Activated T-cell treated with anti-CD3 and anti-CD28 coated beads for 48 hours (primary cell): ENCODE data around the gene FARP1.
A peak's percentile ranks its signal among the peaks of the same experiment; 100 is the strongest.

Source experiments
- DNase-seq: peaks from one replicate; pipeline ENCODE4 v3.0.0-alpha.2; 2020; ENCODE audit warnings: low read depth

Gene FARP1

GRCh38 chr13:98429531-98429930, 286.6 kb downstream of the FARP1 start:
- no peak for DNase-seq

- DNase-seq = no peak
Measured at GRCh38 chr13:98429977-98430736, 287.3 kb downstream of the FARP1 start.

- no peak for DNase-seq
Measured at GRCh38 chr13:98432638-98433037, 289.7 kb downstream of the FARP1 start.

GRCh38 chr13:98433654-98434053, 290.8 kb downstream of the FARP1 start:
- DNase-seq = no peak

DNA sequence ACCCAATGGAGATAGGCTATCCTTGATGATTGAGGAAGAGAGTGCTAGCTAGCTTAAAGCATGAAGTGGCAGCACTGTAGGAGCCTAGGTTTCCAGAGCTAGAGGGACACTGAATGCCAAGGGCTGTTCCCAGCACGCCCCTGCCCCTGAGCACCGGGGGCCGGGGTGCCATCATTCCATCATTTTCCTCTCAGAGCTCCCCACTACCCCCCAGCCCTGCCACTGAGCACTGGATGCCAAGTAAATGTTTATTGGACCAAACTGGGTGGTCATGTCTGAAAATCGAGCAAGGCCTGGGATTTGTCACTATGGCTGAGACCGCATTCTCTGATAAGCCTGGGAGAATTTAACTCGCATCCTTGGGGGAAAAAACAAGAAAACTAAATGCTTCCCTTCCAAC, 291.2 kb downstream of the FARP1 start:
- DNase-seq = no peak

DNA sequence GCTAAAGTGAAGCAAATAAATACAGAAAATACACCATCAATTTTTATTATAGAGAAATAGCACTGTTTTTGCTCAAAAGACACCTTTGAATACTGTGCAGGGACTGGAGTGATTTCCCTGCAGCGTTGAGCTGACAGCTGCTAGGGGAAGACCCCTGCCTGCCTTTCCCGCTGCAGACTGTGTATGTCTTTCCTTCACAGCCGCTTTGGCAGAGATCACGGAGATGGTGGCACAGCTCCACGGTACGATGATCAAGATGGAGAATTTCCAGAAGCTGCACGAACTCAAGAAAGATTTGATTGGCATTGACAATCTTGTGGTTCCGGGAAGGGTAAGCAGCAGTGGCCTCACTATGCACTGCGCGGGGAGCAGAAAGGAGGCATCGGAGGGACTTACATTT, 292.5 kb downstream of the FARP1 start:
- no peak for DNase-seq

DNA sequence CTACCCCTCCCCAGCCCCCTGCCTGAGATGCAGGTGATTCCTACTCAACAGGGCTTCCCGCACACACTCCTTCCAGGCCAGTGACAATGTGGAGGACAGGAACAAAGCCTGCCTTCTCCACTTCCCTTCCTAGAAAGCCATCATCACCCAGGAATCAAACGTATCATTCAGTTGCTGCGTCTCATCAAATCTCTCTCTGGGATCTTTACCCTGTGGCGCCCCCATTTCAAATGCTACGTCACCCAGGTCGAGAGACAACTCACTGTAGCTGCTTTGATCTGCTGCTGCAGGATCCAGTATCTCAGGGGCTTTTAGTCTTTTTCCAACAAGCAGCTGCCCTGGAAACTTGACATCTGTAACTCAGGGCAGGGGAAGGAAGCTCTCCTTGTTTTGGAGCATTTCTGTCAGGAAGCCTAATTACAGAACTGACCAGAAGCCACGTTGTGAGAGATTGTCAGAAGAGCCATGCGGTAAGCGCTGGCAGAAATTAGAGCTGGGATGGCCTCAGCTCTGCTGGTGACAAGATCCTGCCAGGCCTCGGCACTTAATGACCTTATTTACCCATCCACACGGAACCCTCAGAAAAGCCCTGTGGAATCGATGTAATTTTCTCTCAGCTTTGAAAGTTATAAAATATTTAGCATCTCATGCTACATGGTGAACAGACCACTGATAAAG, 293.5 kb downstream of the FARP1 start:
- no peak for DNase-seq

DNA sequence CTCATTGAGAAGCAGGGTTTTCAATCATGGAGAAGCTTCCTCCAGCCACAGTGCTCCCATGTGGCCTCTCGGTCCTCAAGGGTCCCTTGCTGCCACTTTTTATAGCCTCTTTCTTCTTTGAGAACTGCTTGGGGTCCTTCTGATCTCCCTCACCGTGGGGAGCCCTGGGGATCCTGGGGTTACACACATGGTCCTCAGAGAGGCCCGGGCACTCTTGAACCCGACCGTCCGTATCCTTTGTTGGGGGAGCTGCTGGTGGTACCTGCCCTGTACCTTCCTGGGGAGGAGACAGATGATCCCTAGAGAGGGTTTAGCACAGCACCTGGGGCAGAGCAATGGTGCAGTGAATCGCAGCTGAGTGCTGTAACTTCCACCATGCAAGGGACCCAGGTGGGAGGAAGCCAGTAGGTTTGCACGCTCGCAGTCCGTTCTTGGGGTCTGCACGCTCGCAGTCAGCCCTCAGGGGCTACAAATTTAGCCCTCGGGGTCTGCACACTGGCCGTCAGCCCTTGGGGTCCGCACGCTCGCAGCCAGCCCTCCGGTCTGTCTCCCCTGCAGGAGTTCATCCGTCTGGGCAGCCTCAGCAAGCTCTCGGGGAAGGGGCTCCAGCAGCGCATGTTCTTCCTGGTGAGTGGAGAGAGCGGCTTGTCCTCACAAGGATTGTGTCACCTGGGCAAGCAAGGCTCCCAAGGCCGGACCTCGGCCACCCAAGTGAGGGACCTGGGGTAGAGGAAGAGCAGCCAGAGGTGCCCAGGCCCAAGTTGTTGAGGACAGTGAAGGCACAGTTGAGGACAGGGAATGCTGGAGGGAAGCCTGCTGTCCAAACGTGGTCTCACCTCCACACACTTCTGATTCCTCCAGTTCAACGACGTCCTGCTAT, 295.6 kb downstream of the FARP1 start:
- no peak for DNase-seq

GRCh38 chr13:98439126-98439828, 296.4 kb downstream of the FARP1 start:
- no peak for DNase-seq

GRCh38 chr13:98439896-98440295, 297.0 kb downstream of the FARP1 start:
- DNase-seq = no peak

DNA sequence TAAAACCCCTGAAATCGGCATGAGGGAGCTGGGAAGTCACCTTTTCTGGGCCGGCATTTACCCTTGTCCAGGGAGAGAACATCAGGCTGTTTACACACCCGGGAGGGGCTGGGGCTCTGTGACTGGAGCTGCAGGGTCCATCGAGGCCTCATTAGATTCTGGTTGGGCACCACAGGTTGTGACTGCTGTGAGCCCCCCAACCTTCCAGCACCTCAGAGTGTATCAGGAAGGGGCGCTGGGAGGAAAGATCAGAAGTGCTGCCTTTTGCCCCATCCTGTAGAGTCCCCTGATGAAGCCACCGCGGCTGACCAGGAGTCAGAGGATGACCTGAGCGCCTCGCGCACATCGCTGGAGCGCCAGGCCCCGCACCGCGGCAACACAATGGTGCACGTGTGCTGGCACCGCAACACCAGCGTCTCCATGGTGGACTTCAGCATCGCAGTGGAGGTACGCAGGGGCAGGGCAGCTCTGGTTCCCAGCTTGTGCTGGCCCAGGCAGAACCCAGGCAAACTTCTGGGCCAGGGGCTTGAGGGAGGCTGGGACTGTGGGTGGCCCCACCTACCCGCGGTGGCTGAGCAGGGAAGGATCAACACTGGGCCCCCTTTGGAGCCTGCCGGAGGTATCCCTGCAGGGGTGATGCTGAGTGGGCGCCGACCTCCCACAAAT, 297.6 kb downstream of the FARP1 start:
- no peak for DNase-seq

GRCh38 chr13:98441056-98441676, 298.3 kb downstream of the FARP1 start:
- DNase-seq = no peak

- no peak for DNase-seq
Measured at GRCh38 chr13:98442391-98443230, 299.7 kb downstream of the FARP1 start.

- DNase-seq = no peak
Measured at GRCh38 chr13:98443329-98443728, 300.4 kb downstream of the FARP1 start.

DNA sequence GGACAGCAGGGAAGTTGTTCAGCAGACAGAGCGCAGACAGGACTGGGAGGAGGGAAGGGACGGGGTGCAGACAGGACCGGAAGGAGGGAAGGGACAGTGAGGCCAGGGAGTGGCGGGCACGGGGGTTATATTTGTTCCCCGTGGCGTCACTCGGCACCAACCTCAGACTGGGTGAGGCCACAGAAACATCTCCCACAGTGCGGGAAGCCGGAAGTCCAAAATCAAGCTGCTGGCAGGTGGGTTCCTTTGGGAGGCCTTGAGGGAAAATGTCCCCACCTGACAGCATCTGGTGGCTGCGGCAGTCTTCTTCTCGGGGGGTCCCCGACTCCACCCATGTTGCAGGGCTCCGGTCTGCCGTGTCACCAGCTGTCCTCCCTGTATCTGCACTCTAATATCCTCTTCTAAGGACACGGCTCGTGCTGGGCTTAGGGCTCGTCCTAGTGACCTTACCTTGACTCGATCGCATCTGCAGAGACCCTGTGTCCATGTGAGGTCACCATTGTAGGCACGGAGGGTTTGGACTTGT, 301.0 kb downstream of the FARP1 start:
- DNase-seq = no peak

DNA sequence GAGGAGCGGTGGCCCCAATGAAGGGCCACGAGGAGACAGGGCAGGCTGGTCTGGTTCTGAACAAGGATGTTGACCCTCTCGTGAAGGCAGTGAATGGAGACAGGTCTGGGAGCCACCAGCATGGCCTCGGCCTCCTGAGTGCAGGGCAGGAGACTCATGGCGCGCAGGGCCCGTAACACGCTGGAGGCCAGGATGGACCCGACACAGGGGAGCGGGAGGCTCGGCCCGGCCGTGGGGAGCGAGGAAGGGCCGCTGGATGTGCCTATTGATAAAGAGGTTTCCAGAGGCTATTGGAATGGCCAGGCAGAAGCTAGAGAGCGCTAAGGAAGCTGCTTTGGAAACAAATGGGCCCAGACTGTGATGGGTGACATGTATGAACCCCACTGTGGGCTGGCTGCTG, 301.5 kb downstream of the FARP1 start:
- no peak for DNase-seq

DNA sequence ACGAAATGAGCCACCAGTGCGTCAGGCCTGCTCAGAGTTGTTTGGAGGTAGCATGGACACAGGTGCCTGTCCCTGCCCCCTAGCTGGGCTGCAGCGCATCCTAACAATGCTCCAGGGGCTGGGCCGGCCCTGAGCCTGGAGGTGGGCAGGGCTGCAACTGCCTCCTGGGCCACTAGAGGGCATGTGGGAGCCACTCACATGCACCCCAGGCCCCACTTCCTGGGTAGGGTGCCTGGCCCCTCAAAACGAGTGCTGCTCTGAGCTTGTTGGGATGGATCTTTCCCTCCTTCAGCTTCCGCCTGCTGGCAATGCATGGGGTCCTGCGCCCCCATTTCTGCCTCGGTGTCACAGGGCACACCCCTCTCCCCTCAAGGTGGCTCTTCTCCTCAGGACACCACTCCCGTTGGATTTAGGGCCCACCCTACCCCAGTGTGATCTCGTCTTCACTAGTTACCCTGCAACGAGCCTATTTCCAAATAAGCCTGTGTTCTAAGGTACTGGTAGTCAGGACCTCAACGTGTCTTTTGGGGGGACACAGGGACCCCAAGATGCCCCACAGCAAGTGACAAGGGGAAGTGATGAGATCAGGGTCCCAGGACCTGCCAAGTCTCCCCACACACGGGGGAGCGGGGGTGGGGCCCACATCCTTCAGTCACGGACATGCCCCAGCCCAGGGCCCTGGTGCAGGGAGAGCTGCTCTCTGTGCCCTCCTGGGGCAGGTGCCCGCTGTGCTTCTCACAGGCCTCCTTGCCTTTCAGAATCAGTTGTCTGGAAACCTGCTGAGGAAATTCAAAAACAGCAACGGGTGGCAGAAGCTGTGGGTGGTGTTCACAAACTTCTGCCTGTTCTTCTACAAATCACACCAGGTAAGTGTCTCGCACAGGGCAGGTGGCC, 302.7 kb downstream of the FARP1 start:
- DNase-seq = peak; percentile 79

GRCh38 chr13:98446234-98446621, 303.3 kb downstream of the FARP1 start:
- DNase-seq = no peak

DNA sequence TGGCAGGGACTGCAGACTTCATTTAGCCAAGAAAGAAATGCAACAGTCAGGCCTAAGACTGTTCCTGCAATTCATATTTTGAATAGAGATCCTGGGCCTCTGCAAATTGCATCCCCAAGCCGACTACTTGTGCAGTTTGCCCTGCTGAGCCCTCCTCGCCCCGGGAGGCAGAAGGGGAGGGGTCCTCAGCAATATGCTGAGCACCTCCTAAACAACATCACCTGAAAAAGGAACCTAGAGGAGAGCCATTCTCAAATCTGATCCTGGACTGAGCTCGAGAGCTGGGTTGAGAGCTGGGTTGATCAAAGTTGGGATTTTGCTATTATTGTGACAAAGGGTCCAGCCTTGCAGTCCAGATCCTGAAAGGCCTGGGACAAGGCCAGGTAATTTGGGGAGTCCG, 304.2 kb downstream of the FARP1 start:
- no peak for DNase-seq
